Parathyroid adenoma (tissue), 2 donors: ENCODE measurements around the gene TERC.
A peak's percentile ranks its signal among the peaks of the same experiment; 100 is the strongest.
"Not testable (repeated sequence)": the region's sequence is repeated elsewhere in the genome, so short reads cannot be mapped to it uniquely, and the experiment has no call there.

Source experiments
- H2AFZ ChIP-seq: fragments of 300-600 bp; sonication (generic); one replicate; pipeline ENCODE4 v1.7.0; 2017; ENCODE audit warnings: antibody characterized with exemption, mild to moderate bottlenecking
- H3K27ac ChIP-seq: fragments of 300-600 bp; sonication (generic); one replicate; pipeline ENCODE4 v1.7.0; 2017
- H3K27me3 ChIP-seq: fragments of 300-600 bp; sonication (generic); one replicate; pipeline ENCODE4 v1.7.0; 2017; ENCODE audit warnings: low read length; ENCODE audit not compliant: control insufficient read depth, insufficient read depth
- H3K36me3 ChIP-seq: fragments of 300-600 bp; sonication (generic); one replicate; pipeline ENCODE4 v1.7.0; 2017; ENCODE audit warnings: low read length; ENCODE audit not compliant: control insufficient read depth, insufficient read depth
- H3K4me1 ChIP-seq: fragments of 300-600 bp; sonication (generic); one replicate; pipeline ENCODE4 v1.7.0; 2017; ENCODE audit warnings: control low read depth
- H3K4me2 ChIP-seq: fragments of 300-600 bp; sonication (generic); one replicate; pipeline ENCODE4 v1.7.0; 2017; ENCODE audit warnings: low read length
- H3K4me3 ChIP-seq: fragments of 300-600 bp; sonication (generic); one replicate; pipeline ENCODE4 v1.7.0; 2017; ENCODE audit warnings: low read depth, low read length
- H3K79me2 ChIP-seq: fragments of 300-600 bp; sonication (generic); one replicate; pipeline ENCODE4 v1.7.0; 2017; ENCODE audit warnings: control low read depth
- H3K9ac ChIP-seq: fragments of 300-600 bp; sonication (generic); one replicate; pipeline ENCODE4 v1.7.0; 2017; ENCODE audit warnings: mild to moderate bottlenecking
- H3K9me3 ChIP-seq: fragments of 300-600 bp; sonication (generic); one replicate; pipeline ENCODE4 v1.7.0; 2017; ENCODE audit warnings: low read length; ENCODE audit not compliant: control insufficient read depth
- CTCF ChIP-seq: fragments of 300-600 bp; sonication (generic); IDR thresholded peaks from one replicate; pipeline ENCODE4 v1.7.0; 2017; ENCODE audit warnings: antibody characterized with exemption, mild to moderate bottlenecking
- donor health status: primary hyperparathyroidism.

Gene TERC

DNA sequence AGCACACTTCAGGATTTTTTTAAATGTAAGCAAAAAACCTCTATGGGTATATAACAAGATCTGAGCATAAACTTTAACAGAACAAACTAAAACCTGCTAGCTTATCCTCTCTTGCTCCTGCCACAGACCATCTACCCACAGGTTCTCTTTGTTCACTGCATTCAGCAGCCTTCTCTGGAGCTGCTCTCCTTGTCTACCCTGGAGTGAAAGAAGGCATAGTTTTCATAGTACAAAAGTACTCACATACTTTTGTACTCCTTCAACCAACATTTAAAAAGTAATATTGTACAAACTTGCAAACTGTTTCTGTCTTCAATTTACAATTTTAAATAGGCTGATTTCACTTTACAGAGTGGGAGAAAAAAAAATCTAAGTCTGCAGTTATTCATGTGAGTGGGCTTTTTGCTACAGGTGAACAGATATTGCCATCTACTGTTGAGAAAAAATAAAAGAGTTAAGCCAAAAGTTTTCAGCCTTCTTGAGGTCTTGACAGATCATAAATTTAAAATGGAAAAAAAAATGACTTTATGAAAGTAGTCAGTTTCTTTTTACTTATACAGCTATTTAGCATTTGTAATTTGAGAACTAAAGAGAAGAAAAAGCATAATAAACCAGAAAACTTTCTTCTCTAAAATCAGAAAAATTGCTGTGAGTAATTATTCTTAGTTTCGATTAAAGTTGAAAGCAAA is 20.4 kb downstream of the TERC start:
- Histone ChIP-seq H3K79me2 (no peaks in the 10 kb centered on the region), H3K9me3 (no peaks in the 10 kb centered on the region), H3K4me1 (no peaks in the 10 kb centered on the region), H3K36me3 (no peaks in the 10 kb centered on the region), H3K4me3 (no peak overlapping the region), H3K9ac (no peak overlapping the region), H2AFZ (no peak overlapping the region), H3K4me2 (no peak overlapping the region), H3K27ac (no peak overlapping the region), H3K27me3 (no peaks in the 10 kb centered on the region)
- TF ChIP-seq CTCF, result peak; percentile 25

DNA sequence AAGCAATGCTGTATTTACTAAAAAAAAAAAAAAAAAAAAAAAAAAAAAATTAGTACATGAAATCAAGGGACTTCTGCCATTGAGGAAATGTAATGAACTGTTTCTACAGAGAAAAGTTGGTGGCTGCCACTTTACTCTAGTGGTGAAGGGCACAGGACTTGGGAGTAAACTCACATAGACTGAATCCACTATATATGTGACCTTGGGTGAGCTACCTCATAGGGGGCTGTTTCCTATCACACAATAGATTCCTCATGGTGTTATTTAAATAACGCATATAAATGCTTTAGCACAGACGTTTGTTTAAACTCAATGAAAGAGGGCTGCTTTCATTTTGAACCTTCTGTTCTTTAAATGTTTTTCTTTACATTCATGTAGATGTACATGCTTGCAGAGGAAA is 25.8 kb downstream of the TERC start:
- no peaks in the 10 kb centered on the region for H3K79me2 ChIP-seq
- no peaks in the 10 kb centered on the region for H3K4me1 ChIP-seq
- H3K9ac ChIP-seq, result no peak overlapping the region
- no peaks in the 10 kb centered on the region for H3K9me3 ChIP-seq
- TF ChIP-seq CTCF, result no peak
- H3K36me3 ChIP-seq, result no peaks in the 10 kb centered on the region
- no peak overlapping the region for H2AFZ ChIP-seq
- H3K4me3 ChIP-seq, result no peak overlapping the region
- no peak overlapping the region for H3K27ac ChIP-seq
- no peak overlapping the region for H3K4me2 ChIP-seq
- no peaks in the 10 kb centered on the region for H3K27me3 ChIP-seq

DNA sequence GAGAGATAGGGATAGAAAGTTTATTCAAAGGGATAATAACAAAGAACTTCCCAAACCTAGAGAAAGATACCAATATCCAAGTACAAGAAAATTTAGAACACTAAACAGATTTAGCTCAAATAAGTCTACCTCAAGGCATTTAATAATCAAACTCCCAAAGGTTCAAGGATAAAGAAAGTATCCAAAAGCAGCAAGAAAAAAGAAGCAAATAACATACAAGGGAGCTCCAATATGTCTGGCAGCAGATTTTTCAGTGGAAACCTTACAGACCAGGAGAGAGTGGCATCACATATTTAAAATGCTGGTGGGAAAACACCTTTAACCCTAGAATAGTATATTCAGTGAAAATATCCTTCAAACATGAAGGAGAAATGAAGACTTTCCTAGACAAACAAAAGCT is 33.0 kb downstream of the TERC start:
- not testable (repeated sequence) for H3K27me3 ChIP-seq, H3K4me1 ChIP-seq, H3K4me3 ChIP-seq, H3K27ac ChIP-seq, H3K4me2 ChIP-seq, H2AFZ ChIP-seq, H3K9ac ChIP-seq, H3K9me3 ChIP-seq, H3K79me2 ChIP-seq, H3K36me3 ChIP-seq

DNA sequence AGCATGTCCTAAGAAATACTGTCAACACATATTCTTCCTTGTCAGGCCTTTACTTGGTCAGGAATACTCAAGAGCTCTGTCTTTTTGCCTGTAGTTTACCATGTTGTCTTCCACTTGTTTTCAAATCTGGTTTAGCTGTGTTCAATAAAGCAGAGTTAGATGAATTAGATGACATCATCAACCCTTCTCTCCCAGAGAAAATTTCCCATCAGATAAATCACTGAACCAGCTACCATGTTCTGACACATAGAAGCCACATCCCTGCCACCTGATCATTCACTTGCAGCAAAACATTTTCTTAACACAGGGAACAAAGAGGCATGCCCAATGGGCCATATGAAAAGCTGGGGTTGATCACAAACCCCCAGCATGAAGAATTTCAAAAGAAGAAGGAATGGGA is 42.1 kb downstream of the TERC start:
- H3K9ac ChIP-seq, result no peak overlapping the region
- H3K27ac ChIP-seq, result no peak overlapping the region
- no peaks in the 10 kb centered on the region for H3K79me2 ChIP-seq
- no peak overlapping the region for H3K4me2 ChIP-seq
- no peaks in the 10 kb centered on the region for H3K27me3 ChIP-seq
- H3K4me3 ChIP-seq, result no peak overlapping the region
- no peaks in the 10 kb centered on the region for H3K36me3 ChIP-seq
- no peaks in the 10 kb centered on the region for H3K9me3 ChIP-seq
- no peaks in the 10 kb centered on the region for H3K4me1 ChIP-seq
- no peak overlapping the region for H2AFZ ChIP-seq
- TF ChIP-seq CTCF, result no peak

- not testable (repeated sequence) for H3K36me3 ChIP-seq, H3K27me3 ChIP-seq, H2AFZ ChIP-seq, H3K4me1 ChIP-seq, H3K4me3 ChIP-seq, H3K9ac ChIP-seq, H3K4me2 ChIP-seq, H3K79me2 ChIP-seq, H3K27ac ChIP-seq, H3K9me3 ChIP-seq
Measured at GRCh38 chr3:169718415-169718814, 46.4 kb downstream of the TERC start.
